Left lobe of liver (tissue), 2 donors: Measurements from ENCODE around the gene RPN1. TPM values are rescaled to one million over a fixed set of nuclear protein-coding genes. Genes with fewer than 3 reads are reported as not detected.
"Not testable (repeated sequence)": the region's sequence is repeated elsewhere in the genome, so short reads cannot be mapped to it uniquely, and the experiment has no call there.

Experiments
- ATAC-seq: fragments of 200-7000 bp; cut with Tn5 transposase; one replicate; pipeline ENCODE4 v1.9.1; 2020; ENCODE audit warnings: mild to moderate bottlenecking, moderate library complexity
- DNase-seq: peaks from one replicate; pipeline ENCODE4 v3.0.0-alpha.2; 2020; ENCODE audit warnings: low spot score
- total RNA-seq: library from RNA; stranded (reverse); gene quantifications from one replicate; pipeline ENCODE4 v1.2.1, GENCODE V29; 2021
- donor health status: DM: no; HTN: no; CAD: no; lungs with moderate emphysema.
- donor health status: DM: no; HTN: yes; CAD: no.

Gene RPN1
- total RNA-seq, 1 donor from 2014 or later, result 198 TPM

- peak; percentile 68 for DNase-seq
- not testable (repeated sequence) for ATAC-seq
Observed at GRCh38 chr3:128653383-128653992, 2.9 kb upstream of the RPN1 start.

- DNase-seq (no peak), ATAC-seq (no peak)
Observed at GRCh38 chr3:128648940-128649663, 1.5 kb downstream of the RPN1 start.

- DNase-seq (no peak), ATAC-seq (no peak)
Observed at GRCh38 chr3:128648402-128648801, 2.2 kb downstream of the RPN1 start.

GRCh38 chr3:128647307-128647706 lies 3.3 kb downstream of the RPN1 start:
- ATAC-seq (no peak), DNase-seq (no peak)

- DNase-seq (no peak), ATAC-seq (no peak)
Observed at GRCh38 chr3:128634075-128634611, 16.5 kb downstream of the RPN1 start.

GRCh38 chr3:128632301-128632700 lies 18.3 kb downstream of the RPN1 start:
- no peak for DNase-seq
- ATAC-seq, result no peak

- ATAC-seq, result no peak
- DNase-seq, result no peak
Observed at GRCh38 chr3:128629936-128630335, 20.7 kb downstream of the RPN1 start.

GRCh38 chr3:128625409-128625945 lies 25.1 kb downstream of the RPN1 start:
- no peak for ATAC-seq
- DNase-seq, result no peak

- no peak for ATAC-seq
- DNase-seq, result no peak
Observed at GRCh38 chr3:128624526-128625138, 26.0 kb downstream of the RPN1 start.

GRCh38 chr3:128623762-128624176 lies 26.8 kb downstream of the RPN1 start:
- DNase-seq, result no peak
- peak; percentile 45 for ATAC-seq

- ATAC-seq (no peak), DNase-seq (no peak)
Observed at GRCh38 chr3:128621931-128622330, 28.7 kb downstream of the RPN1 start.

- ATAC-seq (no peak), DNase-seq (no peak)
Observed at GRCh38 chr3:128621234-128621633, 29.4 kb downstream of the RPN1 start.

GRCh38 chr3:128620268-128620691 lies 30.3 kb downstream of the RPN1 start:
- DNase-seq (no peak), ATAC-seq (no peak)

- ATAC-seq (no peak), DNase-seq (no peak)
Observed at GRCh38 chr3:128619146-128619890, 31.3 kb downstream of the RPN1 start.

GRCh38 chr3:128618398-128618726 lies 32.3 kb downstream of the RPN1 start:
- DNase-seq (no peak), ATAC-seq (peak; percentile 1)

- DNase-seq (peak; percentile 98), ATAC-seq (peak; percentile 93)
Observed at GRCh38 chr3:128617557-128618397, 32.8 kb downstream of the RPN1 start.

GRCh38 chr3:128617270-128617556 lies 33.4 kb downstream of the RPN1 start:
- no peak for DNase-seq
- ATAC-seq, result no peak

GRCh38 chr3:128616516-128617269 lies 33.9 kb downstream of the RPN1 start:
- ATAC-seq, result no peak
- DNase-seq, result no peak

GRCh38 chr3:128614076-128614475 lies 36.5 kb downstream of the RPN1 start:
- ATAC-seq (no peak), DNase-seq (no peak)
